ENCODE results near the gene NAA80. TPM values are rescaled to one million over a fixed set of nuclear protein-coding genes. Genes with fewer than 3 reads are reported as not detected.
"Not testable (repeated sequence)": the region's sequence is repeated elsewhere in the genome, so short reads cannot be mapped to it uniquely, and the experiment has no call there.

Gene NAA80
- total and polyA plus RNA-seq, 2 donors (not counting 3 experiments of a cell fraction or from before 2014, with no cell fraction given), result 9.0 to 13.1 TPM

- H3K9me1 ChIP-seq (replicated peaks; ENCODE audit: control insufficient read depth, extremely low read depth, insufficient read depth, low read length); H3K4me2 ChIP-seq (ENCODE audit: insufficient read depth, low read length); H3K4me3 ChIP-seq (replicated peaks in 1 of 3; ENCODE audit: insufficient read depth in 1 of 3, low read depth in 1 of 3, low read length in 3 of 3); BruUV-seq (replicated peaks); POLR2A ChIA-PET; H3K4me1 ChIP-seq (ENCODE audit: control insufficient read depth, extremely low read depth, insufficient read depth, low read length); DNase-seq (ENCODE audit: low read depth, low spot score); H4K20me1 ChIP-seq (replicated peaks; ENCODE audit: control insufficient read depth, extremely low read depth, insufficient read depth, low read length); H3K9ac ChIP-seq (replicated peaks; ENCODE audit: extremely low read depth, insufficient read depth, low read length); H2AFZ ChIP-seq (ENCODE audit: low read depth, low read length); FAIRE-seq; dilution Hi-C loops (cut with MboI; ENCODE audit: extremely low pct_ligation_motif_present, low sequenced_read_pairs); H3K9me3 ChIP-seq (replicated peaks; ENCODE audit: control insufficient read depth, insufficient read depth, low read length); H3K36me3 ChIP-seq (ENCODE audit: control insufficient read depth in 2 of 2, extremely low read depth in 1 of 2, insufficient read depth in 2 of 2, low read length in 2 of 2); intact Hi-C loops (cut with micrococcal nuclease); H3K79me2 ChIP-seq (ENCODE audit: control insufficient read depth, insufficient read depth, low read length); H3K27ac ChIP-seq (ENCODE audit: insufficient read depth, low read depth, low read length): not testable (repeated sequence)
- H3K27me3 ChIP-seq (ENCODE audit: control insufficient read depth in 2 of 2, insufficient read depth in 2 of 2, low read length in 2 of 2), result peaks cover 21 to 24% of the 10 kb centered on the region in 2 experiments
- CTCF ChIA-PET, result interaction anchor here (1.3 to 4.7 kb wide), 3 partner anchors 44 to 78 kb away, joined by 3 to 53 read pairs (median 11); no protein-coding TSS in a partner anchor
Measured at GRCh38 chr3:50272538-50272910, 26.7 kb downstream of the NAA80 start.

GRCh38 chr3:50271314-50271936 is 27.8 kb downstream of the NAA80 start:
- Histone ChIP-seq H3K36me3 (ENCODE audit: control insufficient read depth in 2 of 2, extremely low read depth in 1 of 2, insufficient read depth in 2 of 2, low read length in 2 of 2) (no peaks in the 10 kb centered on the region), H3K4me3 (replicated peaks in 1 of 3; ENCODE audit: insufficient read depth in 1 of 3, low read depth in 1 of 3, low read length in 3 of 3) (no peak overlapping the region), H2AFZ (ENCODE audit: low read depth, low read length) (no peak overlapping the region), H3K79me2 (ENCODE audit: control insufficient read depth, insufficient read depth, low read length) (no peaks in the 10 kb centered on the region), H3K27me3 (ENCODE audit: control insufficient read depth in 2 of 2, insufficient read depth in 2 of 2, low read length in 2 of 2) (peaks cover 19 to 22% of the 10 kb centered on the region in 2 experiments), H3K4me1 (ENCODE audit: control insufficient read depth, extremely low read depth, insufficient read depth, low read length) (peaks cover 2% of the 10 kb centered on the region), H3K27ac (ENCODE audit: insufficient read depth, low read depth, low read length) (no peak overlapping the region), H3K9ac (replicated peaks; ENCODE audit: extremely low read depth, insufficient read depth, low read length) (no peak overlapping the region), H3K9me3 (replicated peaks; ENCODE audit: control insufficient read depth, insufficient read depth, low read length) (no peaks in the 10 kb centered on the region), H3K4me2 (ENCODE audit: insufficient read depth, low read length) (no peak overlapping the region), H3K9me1 (replicated peaks; ENCODE audit: control insufficient read depth, extremely low read depth, insufficient read depth, low read length) (no peaks in the 10 kb centered on the region), H4K20me1 (replicated peaks; ENCODE audit: control insufficient read depth, extremely low read depth, insufficient read depth, low read length) (no peaks in the 10 kb centered on the region)
- dilution Hi-C loops (cut with MboI; ENCODE audit: extremely low pct_ligation_motif_present, low sequenced_read_pairs) (no loop called here), intact Hi-C loops (cut with micrococcal nuclease) (loop anchor here (2.0 kb wide), 1 partner anchor 17 kb away; no protein-coding TSS in a partner anchor)
- no peak for TF ChIP-seq MYC (IDR thresholded peaks at IDR 0.05; ENCODE audit: low read depth, low read length)
- TF ChIP-seq JUN (IDR thresholded peaks at IDR 0.05; ENCODE audit: borderline replicate concordance, insufficient read depth, insufficient read length, low read depth), result no peak
- no peak for TF ChIP-seq EZH2 (IDR thresholded peaks at IDR 0.05; ENCODE audit: borderline replicate concordance, low read depth, low read length, severe bottlenecking)
- TF ChIP-seq, protein P1, sequence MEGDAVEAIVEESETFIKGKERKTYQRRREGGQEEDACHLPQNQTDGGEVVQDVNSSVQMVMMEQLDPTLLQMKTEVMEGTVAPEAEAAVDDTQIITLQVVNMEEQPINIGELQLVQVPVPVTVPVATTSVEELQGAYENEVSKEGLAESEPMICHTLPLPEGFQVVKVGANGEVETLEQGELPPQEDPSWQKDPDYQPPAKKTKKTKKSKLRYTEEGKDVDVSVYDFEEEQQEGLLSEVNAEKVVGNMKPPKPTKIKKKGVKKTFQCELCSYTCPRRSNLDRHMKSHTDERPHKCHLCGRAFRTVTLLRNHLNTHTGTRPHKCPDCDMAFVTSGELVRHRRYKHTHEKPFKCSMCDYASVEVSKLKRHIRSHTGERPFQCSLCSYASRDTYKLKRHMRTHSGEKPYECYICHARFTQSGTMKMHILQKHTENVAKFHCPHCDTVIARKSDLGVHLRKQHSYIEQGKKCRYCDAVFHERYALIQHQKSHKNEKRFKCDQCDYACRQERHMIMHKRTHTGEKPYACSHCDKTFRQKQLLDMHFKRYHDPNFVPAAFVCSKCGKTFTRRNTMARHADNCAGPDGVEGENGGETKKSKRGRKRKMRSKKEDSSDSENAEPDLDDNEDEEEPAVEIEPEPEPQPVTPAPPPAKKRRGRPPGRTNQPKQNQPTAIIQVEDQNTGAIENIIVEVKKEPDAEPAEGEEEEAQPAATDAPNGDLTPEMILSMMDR (IDR thresholded peaks at IDR 0.05; ENCODE audit: extremely low read depth in 1 of 2, insufficient read depth in 1 of 2, low read depth in 1 of 2, low read length in 2 of 2), result no peak
- no peak for TF ChIP-seq FOS (IDR thresholded peaks at IDR 0.05; ENCODE audit: borderline replicate concordance, insufficient read depth, low read length)
- no peak for TF ChIP-seq POLR2AphosphoS5 (IDR thresholded peaks at IDR 0.05; ENCODE audit: insufficient read depth, low read depth, low read length)
- no peak for TF ChIP-seq GATA2 (IDR thresholded peaks at IDR 0.05; ENCODE audit: insufficient read depth, insufficient read length, low read depth, low read length)
- TF ChIP-seq, protein P2, sequence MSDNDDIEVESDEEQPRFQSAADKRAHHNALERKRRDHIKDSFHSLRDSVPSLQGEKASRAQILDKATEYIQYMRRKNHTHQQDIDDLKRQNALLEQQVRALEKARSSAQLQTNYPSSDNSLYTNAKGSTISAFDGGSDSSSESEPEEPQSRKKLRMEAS (IDR thresholded peaks at IDR 0.05; ENCODE audit: insufficient read depth, insufficient read length), result no peak
- TF ChIP-seq POLR2A (IDR thresholded peaks at IDR 0.05; ENCODE audit: low read depth, low read length), result no peak
- DNase-seq (ENCODE audit: low read depth, low spot score), result no peak
- CTCF ChIA-PET, result interaction anchor here (0.5 to 4.7 kb wide), 7 partner anchors 11 to 77 kb away, joined by 3 to 53 read pairs (median 4); no protein-coding TSS in a partner anchor
- BruUV-seq (replicated peaks), result no TSS peak
- FAIRE-seq, result no peak
- POLR2A ChIA-PET, result interaction anchor here (0.6 kb wide), 1 partner anchor 71 kb away, joined by 3 read pairs; no protein-coding TSS in a partner anchor

Measured in endothelial cell of umbilical vein (primary cell).